Skin epidermis (tissue), 12 donors: ENCODE measurements around the gene ORMDL2.
"Not testable (repeated sequence)": the region's sequence is repeated elsewhere in the genome, so short reads cannot be mapped to it uniquely, and the experiment has no call there.

Source experiments
- H3K27ac ChIP-seq, 21 experiments: fragments of 200-600 bp; sonication (generic) in 11 of 21; one replicate each; pipeline ENCODE4 v1.5.0; 2020; ENCODE audit warnings: mild to moderate bottlenecking in 3 of 21, inconsistent platforms in 2 of 21, moderate library complexity in 2 of 21
- H3K4me3 ChIP-seq, 7 experiments: fragments of 200-600 bp; sonication (generic) in 2 of 7; one replicate each; pipeline ENCODE4 v1.5.0; 2020; ENCODE audit warnings: inconsistent platforms in 2 of 7, mild to moderate bottlenecking in 2 of 7, moderate library complexity in 1 of 7

ORMDL2 gene

DNA sequence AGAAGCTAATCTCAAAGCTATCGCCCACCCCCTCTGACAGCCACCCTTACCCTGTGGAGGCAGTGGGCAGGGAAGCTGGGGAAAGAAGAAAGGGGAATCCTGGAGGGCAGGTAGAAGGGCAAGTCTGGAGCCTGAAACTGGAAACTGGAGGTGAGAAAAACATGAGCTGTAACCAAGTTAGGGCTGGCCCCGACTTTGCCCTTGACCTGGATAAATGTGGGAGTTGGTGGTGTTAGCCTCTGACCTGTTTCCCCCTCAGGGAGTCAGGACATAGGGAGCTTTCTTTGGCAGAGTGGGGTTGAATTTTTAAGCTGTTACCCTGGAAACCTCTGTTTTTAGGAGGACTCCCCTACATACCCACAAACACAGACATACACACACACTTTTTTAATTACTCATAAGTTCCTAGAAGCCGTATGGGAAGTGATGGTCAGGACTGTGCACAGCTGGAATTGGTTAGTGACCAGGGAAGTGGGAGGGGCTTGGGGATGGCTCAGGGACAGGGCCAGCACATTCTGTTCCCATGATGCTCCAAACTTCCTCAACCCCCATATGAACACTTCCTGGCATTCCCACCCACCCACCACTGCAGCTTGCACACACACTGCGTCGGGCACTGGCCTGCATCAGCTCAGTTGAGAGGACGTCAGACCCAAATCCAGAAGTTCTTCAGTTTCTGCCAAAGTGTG lies 29.9 kb downstream of the ORMDL2 start:
- no peak overlapping the region for H3K4me3 ChIP-seq

DNA sequence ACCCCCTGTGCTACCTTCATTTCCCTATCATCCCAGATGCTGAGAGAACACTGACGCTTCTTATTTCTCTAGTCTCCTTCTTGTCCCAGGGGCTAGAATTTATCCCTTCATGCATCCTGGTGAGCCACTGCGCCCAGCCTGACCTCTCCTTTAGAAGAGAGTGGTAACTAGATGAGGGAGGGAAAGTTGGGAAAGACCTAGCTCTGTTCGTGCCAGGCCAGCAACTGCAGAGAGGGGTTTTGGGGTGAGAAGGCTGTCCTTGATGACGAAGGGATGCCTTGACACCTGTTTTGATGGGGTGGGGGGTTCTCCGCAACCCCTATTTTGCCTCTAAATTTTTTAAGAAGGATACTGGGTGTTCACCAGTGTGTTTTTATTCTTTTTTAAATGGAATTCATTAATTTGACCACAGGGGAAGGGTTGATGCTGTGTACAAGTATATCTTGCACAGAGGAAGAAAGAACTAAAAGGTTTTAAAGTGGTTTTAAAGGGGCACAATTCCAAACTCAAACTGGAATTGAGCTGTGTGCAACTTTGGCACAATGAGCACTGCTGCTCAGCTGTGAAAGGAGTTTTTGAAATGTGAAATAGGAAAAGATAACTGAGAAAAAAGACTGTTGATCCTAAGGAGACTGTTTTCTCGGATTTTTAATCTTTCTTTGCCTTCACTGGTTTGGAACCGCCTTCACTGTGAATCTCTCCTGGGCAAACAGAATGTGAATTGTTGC lies 31.9 kb downstream of the ORMDL2 start:
- Histone ChIP-seq H3K4me3 (no peak overlapping the region), H3K27ac (peak overlapping the region in 17 of 21 experiments; percentile 1 to 98 (median 88))

More for the DNA sequence above, 29.9 kb downstream of the ORMDL2 start:
- H3K27ac ChIP-seq = peak overlapping the region; percentile 27 to 98 (median 89)

DNA sequence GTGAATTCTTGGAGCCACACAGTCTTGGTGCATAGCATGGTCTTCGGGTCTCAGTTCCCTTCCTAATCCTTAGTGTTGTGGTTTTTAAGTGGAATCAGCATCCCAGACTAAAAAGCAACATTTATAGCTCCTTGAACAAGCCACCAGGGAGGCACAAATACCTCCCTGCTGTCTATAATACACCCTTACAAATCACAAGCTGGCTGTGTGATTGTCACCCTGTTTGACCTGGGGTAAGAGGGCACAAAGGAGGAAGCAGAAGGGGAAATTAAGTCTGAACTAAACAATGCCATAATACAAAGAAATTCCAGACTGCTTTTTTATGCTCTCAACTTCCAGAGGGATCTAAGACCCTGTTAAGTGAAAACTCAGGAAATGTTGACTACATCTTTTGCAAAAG lies 32.6 kb downstream of the ORMDL2 start:
- Histone ChIP-seq H3K4me3 (no peak overlapping the region), H3K27ac (peak overlapping the region in 14 of 21 experiments; percentile 1 to 98 (median 89))

DNA sequence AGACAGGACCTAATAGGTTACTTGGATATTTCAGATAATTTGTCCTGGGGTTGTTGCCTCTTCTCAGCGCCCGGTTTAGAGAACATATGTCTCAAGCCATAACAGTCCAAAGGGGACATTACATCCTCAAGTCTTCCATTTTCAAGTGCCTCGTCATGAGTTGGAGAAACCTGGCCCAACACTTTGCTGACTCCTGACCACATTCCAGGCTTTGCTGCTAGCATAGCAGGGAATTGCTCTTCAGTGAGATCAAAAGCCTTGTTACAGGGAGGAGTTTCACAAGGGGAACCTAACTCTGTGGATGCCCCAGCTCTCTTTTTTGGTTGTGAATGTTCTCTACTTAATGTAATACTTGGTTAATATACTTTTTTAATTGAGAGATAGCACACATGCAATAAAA lies 33.1 kb downstream of the ORMDL2 start:
- peak overlapping the region in 10 of 21 experiments; percentile 1 to 98 (median 90) for H3K27ac ChIP-seq
- H3K4me3 ChIP-seq = no peak overlapping the region

DNA sequence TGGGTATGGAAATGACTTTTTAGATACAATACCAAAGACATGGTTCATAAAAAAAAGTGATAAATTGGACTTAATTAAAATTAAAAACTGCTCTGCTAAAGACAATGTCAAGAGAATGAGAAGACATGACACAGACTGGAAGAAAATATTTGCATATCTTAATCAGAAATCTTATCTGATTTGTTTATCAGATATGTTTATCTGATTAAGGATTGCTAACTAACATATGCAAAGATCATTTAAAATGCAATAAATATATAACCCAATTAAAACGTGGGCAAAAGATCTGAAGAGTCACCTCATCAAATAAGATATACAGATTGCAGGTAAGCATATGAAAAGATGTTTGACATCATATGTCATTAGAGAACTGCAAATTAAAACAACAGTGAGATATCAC lies 34.9 kb downstream of the ORMDL2 start:
- no peak overlapping the region for H3K4me3 ChIP-seq
- no peak overlapping the region for H3K27ac ChIP-seq

DNA sequence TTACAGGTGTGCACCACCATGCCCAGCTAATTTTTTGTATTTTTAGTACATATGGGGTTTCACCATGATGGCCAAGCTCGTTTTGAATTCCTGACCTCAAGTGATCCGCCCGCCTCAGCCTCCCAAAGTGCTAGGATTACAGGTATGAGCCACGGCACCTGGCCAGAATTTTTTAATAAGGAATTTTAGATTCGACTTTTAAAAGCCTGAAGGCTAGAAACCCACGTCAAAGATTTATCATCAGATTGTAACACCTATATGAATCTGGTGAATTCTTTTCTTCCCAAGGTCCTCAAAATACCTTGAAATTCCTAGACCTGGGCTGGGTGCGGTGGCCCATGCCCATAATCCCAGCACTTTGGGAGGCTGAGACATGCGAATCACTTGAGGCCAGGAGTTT lies 43.6 kb downstream of the ORMDL2 start:
- H3K4me3 ChIP-seq = no peak overlapping the region
- no peak overlapping the region for H3K27ac ChIP-seq

DNA sequence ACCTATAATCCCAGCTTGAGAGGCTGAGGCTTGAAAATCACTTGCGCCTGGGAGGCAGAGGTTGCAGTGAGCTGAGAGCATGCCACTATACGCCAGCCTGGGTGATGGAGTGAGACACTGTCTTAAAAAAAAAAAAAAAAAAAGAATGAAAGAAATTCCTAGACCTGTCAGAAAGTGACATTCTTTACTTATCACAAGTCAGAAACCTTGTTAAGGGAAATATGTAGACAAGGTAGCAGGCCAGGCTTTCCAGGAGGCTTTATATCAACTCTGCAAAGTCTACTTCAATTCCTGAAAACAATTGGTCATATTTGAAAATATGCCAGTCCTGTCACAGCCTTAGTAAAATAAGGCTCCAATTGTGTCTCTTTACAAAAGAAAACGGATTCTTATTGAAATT lies 44.0 kb downstream of the ORMDL2 start:
- Histone ChIP-seq H3K4me3 (no peak overlapping the region), H3K27ac (no peak overlapping the region)

DNA sequence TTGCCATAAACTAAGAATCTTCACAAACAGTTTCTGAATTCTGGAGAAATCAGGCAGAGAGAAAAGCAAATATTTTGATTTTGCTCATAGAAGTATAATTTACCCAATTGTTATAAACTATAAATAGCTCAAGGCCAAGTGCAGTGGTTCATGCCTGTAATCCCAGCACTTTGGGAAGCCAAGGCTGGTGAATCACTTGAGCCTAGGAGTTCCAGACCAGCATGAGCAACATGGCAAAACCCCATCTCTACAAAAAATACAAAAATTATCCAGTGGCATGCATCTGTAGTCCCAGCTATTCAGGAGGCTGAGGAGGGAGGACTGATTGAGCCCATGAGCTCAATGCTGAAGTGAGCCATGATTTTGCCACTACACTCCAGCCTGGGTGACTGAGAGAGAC lies 44.4 kb downstream of the ORMDL2 start:
- no peak overlapping the region for H3K4me3 ChIP-seq
- H3K27ac ChIP-seq = no peak overlapping the region

DNA sequence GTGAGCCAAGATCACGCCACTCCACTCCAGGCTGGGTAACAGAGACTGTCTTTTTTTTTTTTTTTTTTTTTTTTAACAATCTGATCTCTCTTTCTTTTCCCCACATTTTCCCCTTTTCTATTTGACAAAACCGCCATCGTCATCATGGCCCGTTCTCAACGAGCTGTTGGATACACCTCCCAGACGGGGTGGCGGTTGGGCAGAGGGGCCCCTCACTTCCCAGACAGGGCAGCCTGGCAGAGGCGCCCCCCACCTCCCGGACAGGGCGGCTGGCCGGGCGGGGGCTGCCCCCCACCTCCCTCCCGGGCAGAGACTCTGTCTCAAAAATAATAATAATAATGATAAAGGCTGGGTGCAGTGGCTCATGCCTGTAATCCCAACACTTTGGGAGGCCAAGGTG lies 45.1 kb downstream of the ORMDL2 start:
- H3K4me3 ChIP-seq, H3K27ac ChIP-seq: not testable (repeated sequence)

DNA sequence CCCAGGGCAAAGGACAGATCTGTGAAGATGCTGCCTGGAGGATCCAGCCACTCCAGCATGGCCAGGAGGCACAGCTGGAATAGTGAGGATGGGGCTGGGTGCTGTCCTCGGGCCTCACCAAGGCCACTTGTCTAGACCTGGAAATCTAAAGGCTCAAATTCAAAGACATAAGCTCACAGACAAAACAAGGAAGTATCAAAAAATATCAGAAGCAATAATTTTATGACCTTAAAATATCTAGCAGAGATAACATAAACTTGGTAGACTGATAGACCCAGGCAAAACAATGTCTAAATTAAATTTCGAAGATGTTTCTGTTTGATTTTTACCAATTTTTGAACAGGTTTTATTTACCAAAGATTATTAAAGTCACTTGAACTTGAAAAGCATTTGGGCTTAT lies 47.5 kb downstream of the ORMDL2 start:
- Histone ChIP-seq H3K4me3 (no peak overlapping the region), H3K27ac (no peak overlapping the region)

DNA sequence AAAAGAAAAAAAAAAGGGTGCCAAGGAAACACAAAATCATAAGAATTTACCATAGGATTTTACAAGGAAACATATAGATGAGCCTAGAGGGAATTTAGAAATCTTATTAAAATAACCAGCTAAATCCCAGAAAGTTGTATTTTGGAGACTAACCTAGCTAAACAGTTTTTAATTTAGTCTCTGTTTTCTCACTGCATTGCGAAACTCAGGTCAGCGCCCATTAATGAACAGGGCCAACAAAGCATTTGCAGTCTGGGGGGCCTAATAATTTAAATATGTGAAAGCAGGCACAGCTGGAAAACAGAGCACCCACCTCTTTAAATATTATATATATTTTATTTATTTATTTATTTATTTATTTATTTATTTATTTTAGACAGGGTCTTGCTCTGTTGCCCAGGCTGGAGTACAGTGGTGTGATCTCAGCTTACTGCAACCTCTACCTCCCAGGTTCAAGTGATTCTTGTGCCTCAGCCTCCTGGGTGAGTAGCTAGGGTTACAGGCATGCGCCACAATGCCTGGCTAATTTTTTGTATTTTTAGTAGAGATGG lies 48.7 kb downstream of the ORMDL2 start:
- H3K4me3 ChIP-seq = not testable (repeated sequence)

More for the DNA sequence above, 48.7 kb downstream of the ORMDL2 start:
- not testable (repeated sequence) for H3K27ac ChIP-seq
